SJCRH30 (cell line): ENCODE measurements around the gene PID1. TPM values are rescaled to one million over a fixed set of nuclear protein-coding genes. Genes with fewer than 3 reads are reported as not detected.
A peak's percentile ranks its signal among the peaks of the same experiment; 100 is the strongest.

Experiments
- DNase-seq, 2 experiments: peaks; one replicate each; pipeline ENCODE4 v3.0.0-alpha.2; 2015 to 2020
- H3K27ac ChIP-seq: fragments of 250-450 bp; sonication (Bioruptor Pico); 2 replicates; pipeline ENCODE4 v1.5.1; 2020; ENCODE audit warnings: mild to moderate bottlenecking, moderate library complexity
- H3K27me3 ChIP-seq: fragments of 250-450 bp; sonication (Bioruptor Pico); 2 replicates; pipeline ENCODE4 v1.5.1; 2020; ENCODE audit warnings: mild to moderate bottlenecking, moderate library complexity
- H3K36me3 ChIP-seq: fragments of 250-450 bp; sonication (Bioruptor Pico); 2 replicates; pipeline ENCODE4 v1.5.1; 2020; ENCODE audit warnings: mild to moderate bottlenecking, moderate library complexity
- H3K4me1 ChIP-seq: fragments of 250-450 bp; sonication (Bioruptor Pico); 2 replicates; pipeline ENCODE4 v1.5.1; 2020; ENCODE audit warnings: mild to moderate bottlenecking, moderate library complexity
- H3K4me3 ChIP-seq: fragments of 250-450 bp; sonication (Bioruptor Pico); 2 replicates; pipeline ENCODE4 v1.5.1; 2020; ENCODE audit warnings: mild to moderate bottlenecking, moderate library complexity
- H3K9me3 ChIP-seq: fragments of 250-450 bp; sonication (Bioruptor Pico); replicated peaks from 2 replicates; pipeline ENCODE4 v1.5.1; 2020; ENCODE audit warnings: mild to moderate bottlenecking, moderate library complexity
- total RNA-seq: library from RNA; depleted of rRNA; stranded (reverse); fragments of >200 nt; shearing (Covaris generic); gene quantifications from 2 replicates; pipeline ENCODE4 v1.2.3, GENCODE V29; 2014

The PID1 gene
- total RNA-seq, 1 experiment from 2014 or later, result 6.6 TPM

GRCh38 chr2:229178706-229179105 is 92.4 kb downstream of the PID1 start:
- Histone ChIP-seq H3K9me3 (no peaks in the 10 kb centered on the region), H3K27me3 (no peaks in the 10 kb centered on the region), H3K4me3 (no peak overlapping the region), H3K27ac (no peak overlapping the region), H3K36me3 (no peaks in the 10 kb centered on the region), H3K4me1 (no peaks in the 10 kb centered on the region)
- DNase-seq, result no peak

- Histone ChIP-seq H3K4me1 (no peaks in the 10 kb centered on the region), H3K4me3 (no peak overlapping the region), H3K27me3 (no peaks in the 10 kb centered on the region), H3K9me3 (no peaks in the 10 kb centered on the region), H3K36me3 (no peaks in the 10 kb centered on the region), H3K27ac (no peak overlapping the region)
- no peak for DNase-seq
Observed at GRCh38 chr2:229178117-229178516, 93.0 kb downstream of the PID1 start.

- no peaks in the 10 kb centered on the region for H3K9me3 ChIP-seq
- no peak overlapping the region for H3K4me3 ChIP-seq
- H3K27ac ChIP-seq, result no peak overlapping the region
- no peaks in the 10 kb centered on the region for H3K27me3 ChIP-seq
- DNase-seq, result no peak
- no peaks in the 10 kb centered on the region for H3K36me3 ChIP-seq
- H3K4me1 ChIP-seq, result no peaks in the 10 kb centered on the region
Observed at GRCh38 chr2:229176136-229176535, 95.0 kb downstream of the PID1 start.

- H3K27ac ChIP-seq, result no peak overlapping the region
- H3K27me3 ChIP-seq, result no peaks in the 10 kb centered on the region
- no peaks in the 10 kb centered on the region for H3K36me3 ChIP-seq
- H3K9me3 ChIP-seq, result no peaks in the 10 kb centered on the region
- no peaks in the 10 kb centered on the region for H3K4me1 ChIP-seq
- DNase-seq, result no peak
- H3K4me3 ChIP-seq, result no peak overlapping the region
Observed at GRCh38 chr2:229175497-229175863, 95.6 kb downstream of the PID1 start.

- H3K4me1 ChIP-seq, result no peaks in the 10 kb centered on the region
- DNase-seq, result no peak
- no peak overlapping the region for H3K27ac ChIP-seq
- no peaks in the 10 kb centered on the region for H3K36me3 ChIP-seq
- H3K4me3 ChIP-seq, result no peak overlapping the region
- H3K27me3 ChIP-seq, result no peaks in the 10 kb centered on the region
- H3K9me3 ChIP-seq, result no peaks in the 10 kb centered on the region
Observed at GRCh38 chr2:229174794-229175496, 96.1 kb downstream of the PID1 start.

- H3K4me3 ChIP-seq, result no peak overlapping the region
- no peaks in the 10 kb centered on the region for H3K4me1 ChIP-seq
- no peaks in the 10 kb centered on the region for H3K27me3 ChIP-seq
- H3K36me3 ChIP-seq, result no peaks in the 10 kb centered on the region
- no peaks in the 10 kb centered on the region for H3K9me3 ChIP-seq
- DNase-seq, result no peak
- H3K27ac ChIP-seq, result no peak overlapping the region
Observed at GRCh38 chr2:229173825-229174359, 97.2 kb downstream of the PID1 start.

DNA sequence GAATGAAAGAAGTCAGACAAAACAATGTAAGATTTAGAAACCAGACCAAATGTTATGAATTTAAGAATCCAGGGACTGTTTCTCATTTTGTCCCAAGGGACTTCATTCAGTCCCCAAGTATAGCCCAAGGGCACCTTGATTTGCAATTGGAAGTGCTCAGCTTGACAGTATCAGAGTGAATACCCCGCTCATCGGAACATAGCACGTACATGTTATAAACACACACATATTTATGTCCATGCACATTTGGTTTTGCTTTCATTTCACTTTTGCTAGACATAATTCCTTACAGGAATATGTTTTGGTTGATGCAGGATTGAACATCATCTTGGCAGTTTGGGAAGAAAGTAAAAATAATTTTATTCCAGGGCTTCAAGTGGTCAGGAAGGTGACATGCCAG is 100.2 kb downstream of the PID1 start:
- H3K36me3 ChIP-seq, result no peaks in the 10 kb centered on the region
- H3K4me1 ChIP-seq, result no peaks in the 10 kb centered on the region
- DNase-seq, result no peak
- no peak overlapping the region for H3K4me3 ChIP-seq
- no peaks in the 10 kb centered on the region for H3K27me3 ChIP-seq
- H3K27ac ChIP-seq, result no peak overlapping the region
- H3K9me3 ChIP-seq, result no peaks in the 10 kb centered on the region

- H3K4me3 ChIP-seq, result no peak overlapping the region
- no peak overlapping the region for H3K27ac ChIP-seq
- DNase-seq, result no peak
- H3K27me3 ChIP-seq, result no peaks in the 10 kb centered on the region
- no peaks in the 10 kb centered on the region for H3K36me3 ChIP-seq
- no peaks in the 10 kb centered on the region for H3K9me3 ChIP-seq
- no peaks in the 10 kb centered on the region for H3K4me1 ChIP-seq
Observed at GRCh38 chr2:229170171-229170570, 100.9 kb downstream of the PID1 start.

GRCh38 chr2:229169751-229170150 is 101.3 kb downstream of the PID1 start:
- Histone ChIP-seq H3K9me3 (no peaks in the 10 kb centered on the region), H3K4me1 (no peaks in the 10 kb centered on the region), H3K27ac (no peak overlapping the region), H3K4me3 (no peak overlapping the region), H3K36me3 (no peaks in the 10 kb centered on the region), H3K27me3 (no peaks in the 10 kb centered on the region)
- DNase-seq, result no peak

- Histone ChIP-seq H3K9me3 (0 out of 2 replicates have a peak, but pooled peaks cover 3% of the 10 kb centered on the region), H3K36me3 (no peaks in the 10 kb centered on the region), H3K27me3 (no peaks in the 10 kb centered on the region), H3K4me3 (no peak overlapping the region), H3K4me1 (peaks cover 12% of the 10 kb centered on the region), H3K27ac (no peak overlapping the region)
- DNase-seq, result no peak
Observed at GRCh38 chr2:229164545-229165249, 106.4 kb downstream of the PID1 start.

DNA sequence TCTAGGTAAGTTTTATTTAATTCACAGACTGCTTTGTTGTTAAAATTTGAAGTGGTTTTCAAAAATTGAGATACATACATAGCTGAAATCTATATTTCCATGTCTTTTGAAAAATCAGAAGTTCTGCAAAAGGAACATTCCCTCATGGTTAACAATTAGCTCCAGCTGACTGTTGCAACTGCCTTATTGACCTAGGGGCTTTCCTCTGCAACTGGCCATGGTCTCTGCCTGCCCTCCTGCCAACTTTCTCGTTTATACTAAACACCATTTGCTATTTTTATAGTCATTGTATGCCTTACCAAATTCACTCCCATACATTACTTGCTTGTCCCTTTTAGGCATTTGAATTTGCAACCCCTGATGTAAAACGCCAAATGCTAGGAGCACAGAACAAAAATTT is 107.2 kb downstream of the PID1 start:
- no peaks in the 10 kb centered on the region for H3K36me3 ChIP-seq
- peak in 1 of 2 experiments; percentile 24 for DNase-seq
- H3K4me3 ChIP-seq, result no peak overlapping the region
- H3K27ac ChIP-seq, result no peak overlapping the region
- H3K27me3 ChIP-seq, result no peaks in the 10 kb centered on the region
- H3K4me1 ChIP-seq, result peaks cover 12% of the 10 kb centered on the region
- peaks cover 3% of the 10 kb centered on the region; the same call in 1 of the 2 replicates for H3K9me3 ChIP-seq

GRCh38 chr2:229162015-229162414 is 109.1 kb downstream of the PID1 start:
- Histone ChIP-seq H3K4me1 (peaks cover 12% of the 10 kb centered on the region), H3K36me3 (no peaks in the 10 kb centered on the region), H3K4me3 (no peak overlapping the region), H3K9me3 (peaks cover 3% of the 10 kb centered on the region; the same call in 1 of the 2 replicates), H3K27me3 (no peaks in the 10 kb centered on the region), H3K27ac (no peak overlapping the region)
- DNase-seq, result no peak

GRCh38 chr2:229160984-229161383 is 110.1 kb downstream of the PID1 start:
- no peaks in the 10 kb centered on the region for H3K36me3 ChIP-seq
- no peak for DNase-seq
- no peaks in the 10 kb centered on the region for H3K27me3 ChIP-seq
- H3K9me3 ChIP-seq, result peaks cover 3% of the 10 kb centered on the region; the same call in 1 of the 2 replicates
- H3K27ac ChIP-seq, result no peak overlapping the region
- H3K4me1 ChIP-seq, result peaks cover 12% of the 10 kb centered on the region
- H3K4me3 ChIP-seq, result no peak overlapping the region

DNA sequence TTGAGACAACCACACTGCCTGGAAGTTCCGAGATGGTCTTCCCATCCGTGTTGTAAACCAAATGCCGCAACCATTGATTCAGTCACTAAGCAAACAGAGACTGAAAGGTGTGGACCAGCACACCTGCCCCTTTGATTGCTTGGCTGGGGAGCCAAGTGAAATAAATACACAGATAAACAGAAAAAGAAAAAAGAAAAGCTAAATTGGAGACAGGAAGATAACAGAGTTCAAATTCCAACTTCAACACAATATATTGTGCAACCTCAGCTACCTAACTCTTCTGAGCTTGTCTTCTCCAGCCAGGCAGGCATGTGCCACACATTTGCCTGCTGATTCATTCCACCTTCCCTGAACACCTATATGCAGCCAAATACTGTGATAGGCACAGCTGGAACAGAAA is 110.9 kb downstream of the PID1 start:
- Histone ChIP-seq H3K36me3 (no peaks in the 10 kb centered on the region), H3K4me1 (peaks cover 12% of the 10 kb centered on the region), H3K27me3 (no peaks in the 10 kb centered on the region), H3K9me3 (peaks cover 3% of the 10 kb centered on the region; the same call in 1 of the 2 replicates), H3K27ac (no peak overlapping the region), H3K4me3 (no peak overlapping the region)
- DNase-seq, result no peak

DNA sequence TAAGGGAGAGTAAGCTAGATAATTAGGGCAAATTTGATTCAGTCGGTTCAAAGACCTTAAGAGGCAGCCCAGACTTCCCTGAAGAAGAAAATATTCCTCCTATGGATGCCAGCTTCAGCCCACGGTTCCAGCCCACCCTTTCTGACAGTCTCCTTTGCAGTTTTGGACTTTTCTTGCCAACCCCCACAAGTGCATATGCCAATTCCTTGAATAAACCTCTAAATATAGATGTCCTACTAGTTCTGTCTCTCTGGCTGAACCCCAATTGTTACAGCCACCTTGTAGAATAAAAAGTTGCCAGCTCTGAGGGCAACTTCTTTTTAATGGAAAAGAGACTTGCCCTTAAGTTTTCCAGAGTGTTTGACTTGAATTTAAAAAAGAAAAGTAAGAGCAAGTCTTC is 111.7 kb downstream of the PID1 start:
- Histone ChIP-seq H3K9me3 (peaks cover 3% of the 10 kb centered on the region; the same call in 1 of the 2 replicates), H3K36me3 (no peaks in the 10 kb centered on the region), H3K27ac (no peak overlapping the region)

More for the DNA sequence above, 111.7 kb downstream of the PID1 start:
- no peak overlapping the region for H3K4me3 ChIP-seq
- peaks cover 18% of the 10 kb centered on the region for H3K4me1 ChIP-seq
- DNase-seq, result no peak
- H3K27me3 ChIP-seq, result no peaks in the 10 kb centered on the region
